ENCODE data around the gene ZNF692. TPM values are rescaled to one million over a fixed set of nuclear protein-coding genes. Genes with fewer than 3 reads are reported as not detected.

The ZNF692 gene
- total RNA-seq, 1 experiment from 2014 or later: 59.1 TPM

DNA sequence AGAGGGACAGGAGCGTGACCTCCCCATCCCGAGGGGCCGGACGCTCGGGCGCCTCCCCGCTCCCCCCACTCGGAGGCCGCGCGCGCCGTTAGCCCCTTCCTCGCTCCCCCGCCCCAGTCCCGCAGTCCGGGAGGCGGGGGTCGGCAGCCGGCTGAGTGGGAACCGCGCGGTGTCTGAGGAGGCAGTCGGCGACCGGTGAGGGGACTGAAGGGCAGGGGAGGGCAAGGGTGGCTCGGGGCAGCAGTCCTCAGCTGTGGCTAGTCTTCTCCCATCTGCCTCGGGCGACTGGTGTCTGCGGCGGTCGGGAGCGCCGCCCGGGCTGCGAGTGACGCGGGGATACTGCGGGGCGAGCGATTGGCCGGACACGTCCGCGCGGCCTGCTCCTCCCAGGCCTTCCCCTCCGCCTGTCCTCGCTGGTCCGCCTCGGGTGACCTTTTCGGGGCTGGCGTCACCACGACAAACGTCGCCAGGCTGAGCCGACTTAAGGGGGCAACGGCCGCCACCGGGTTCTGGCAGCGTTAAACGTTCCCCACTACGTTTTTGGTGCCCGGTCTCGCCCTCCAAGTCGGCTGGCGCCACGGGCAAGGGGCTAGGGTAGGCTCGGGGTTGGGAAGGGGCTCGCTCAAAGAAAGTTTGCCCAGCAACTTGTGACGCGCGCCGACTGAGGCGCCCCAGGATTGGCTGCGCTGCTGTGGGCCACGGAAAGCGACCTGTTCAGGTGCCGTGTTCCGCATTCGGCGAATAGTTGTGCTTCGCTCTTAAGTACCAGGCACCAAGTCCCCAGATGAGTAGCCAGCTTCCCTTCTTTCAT is 20.3 kb downstream of the ZNF692 start (continued):
- no peak for TF ChIP-seq AFF4 (CRISPR knock-in tag; IDR thresholded peaks at IDR 0.05; ENCODE audit: borderline replicate concordance)
- no peak for TF ChIP-seq ZNF396 (CRISPR knock-in tag; IDR thresholded peaks at IDR 0.05; ENCODE audit: borderline replicate concordance)
- peak; percentile 59; the same call in 1 of the 2 replicates for TF ChIP-seq NFYB (CRISPR knock-in tag; conservative IDR thresholded peaks at IDR 0.05; ENCODE audit: low read depth)
- 0 out of 2 replicates have a peak, but pooled peaks have one; percentile 12 for TF ChIP-seq JUN (CRISPR knock-in tag; IDR thresholded peaks at IDR 0.05)
- TF ChIP-seq, protein P1, sequence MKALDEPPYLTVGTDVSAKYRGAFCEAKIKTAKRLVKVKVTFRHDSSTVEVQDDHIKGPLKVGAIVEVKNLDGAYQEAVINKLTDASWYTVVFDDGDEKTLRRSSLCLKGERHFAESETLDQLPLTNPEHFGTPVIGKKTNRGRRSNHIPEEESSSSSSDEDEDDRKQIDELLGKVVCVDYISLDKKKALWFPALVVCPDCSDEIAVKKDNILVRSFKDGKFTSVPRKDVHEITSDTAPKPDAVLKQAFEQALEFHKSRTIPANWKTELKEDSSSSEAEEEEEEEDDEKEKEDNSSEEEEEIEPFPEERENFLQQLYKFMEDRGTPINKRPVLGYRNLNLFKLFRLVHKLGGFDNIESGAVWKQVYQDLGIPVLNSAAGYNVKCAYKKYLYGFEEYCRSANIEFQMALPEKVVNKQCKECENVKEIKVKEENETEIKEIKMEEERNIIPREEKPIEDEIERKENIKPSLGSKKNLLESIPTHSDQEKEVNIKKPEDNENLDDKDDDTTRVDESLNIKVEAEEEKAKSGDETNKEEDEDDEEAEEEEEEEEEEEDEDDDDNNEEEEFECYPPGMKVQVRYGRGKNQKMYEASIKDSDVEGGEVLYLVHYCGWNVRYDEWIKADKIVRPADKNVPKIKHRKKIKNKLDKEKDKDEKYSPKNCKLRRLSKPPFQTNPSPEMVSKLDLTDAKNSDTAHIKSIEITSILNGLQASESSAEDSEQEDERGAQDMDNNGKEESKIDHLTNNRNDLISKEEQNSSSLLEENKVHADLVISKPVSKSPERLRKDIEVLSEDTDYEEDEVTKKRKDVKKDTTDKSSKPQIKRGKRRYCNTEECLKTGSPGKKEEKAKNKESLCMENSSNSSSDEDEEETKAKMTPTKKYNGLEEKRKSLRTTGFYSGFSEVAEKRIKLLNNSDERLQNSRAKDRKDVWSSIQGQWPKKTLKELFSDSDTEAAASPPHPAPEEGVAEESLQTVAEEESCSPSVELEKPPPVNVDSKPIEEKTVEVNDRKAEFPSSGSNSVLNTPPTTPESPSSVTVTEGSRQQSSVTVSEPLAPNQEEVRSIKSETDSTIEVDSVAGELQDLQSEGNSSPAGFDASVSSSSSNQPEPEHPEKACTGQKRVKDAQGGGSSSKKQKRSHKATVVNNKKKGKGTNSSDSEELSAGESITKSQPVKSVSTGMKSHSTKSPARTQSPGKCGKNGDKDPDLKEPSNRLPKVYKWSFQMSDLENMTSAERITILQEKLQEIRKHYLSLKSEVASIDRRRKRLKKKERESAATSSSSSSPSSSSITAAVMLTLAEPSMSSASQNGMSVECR (CRISPR knock-in tag; IDR thresholded peaks at IDR 0.05; ENCODE audit: borderline replicate concordance): peak; percentile 40; the same call in 1 of the 2 replicates
- TF ChIP-seq, protein P2, sequence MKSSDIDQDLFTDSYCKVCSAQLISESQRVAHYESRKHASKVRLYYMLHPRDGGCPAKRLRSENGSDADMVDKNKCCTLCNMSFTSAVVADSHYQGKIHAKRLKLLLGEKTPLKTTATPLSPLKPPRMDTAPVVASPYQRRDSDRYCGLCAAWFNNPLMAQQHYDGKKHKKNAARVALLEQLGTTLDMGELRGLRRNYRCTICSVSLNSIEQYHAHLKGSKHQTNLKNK (CRISPR knock-in tag; IDR thresholded peaks at IDR 0.05): no peak
- no peak for TF ChIP-seq ZNF232 (CRISPR knock-in tag; IDR thresholded peaks at IDR 0.05)
- no peak for TF ChIP-seq NR3C1 (CRISPR knock-in tag; conservative IDR thresholded peaks at IDR 0.05; ENCODE audit: low read depth)
- TF ChIP-seq, protein P3, sequence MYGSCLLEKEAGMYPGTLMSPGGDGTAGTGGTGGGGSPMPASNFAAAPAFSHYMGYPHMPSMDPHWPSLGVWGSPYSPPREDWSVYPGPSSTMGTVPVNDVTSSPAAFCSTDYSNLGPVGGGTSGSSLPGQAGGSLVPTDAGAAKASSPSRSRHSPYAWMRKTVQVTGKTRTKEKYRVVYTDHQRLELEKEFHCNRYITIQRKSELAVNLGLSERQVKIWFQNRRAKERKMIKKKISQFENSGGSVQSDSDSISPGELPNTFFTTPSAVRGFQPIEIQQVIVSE (CRISPR knock-in tag; IDR thresholded peaks at IDR 0.05; ENCODE audit: borderline replicate concordance): no peak
- TF ChIP-seq, protein P4, sequence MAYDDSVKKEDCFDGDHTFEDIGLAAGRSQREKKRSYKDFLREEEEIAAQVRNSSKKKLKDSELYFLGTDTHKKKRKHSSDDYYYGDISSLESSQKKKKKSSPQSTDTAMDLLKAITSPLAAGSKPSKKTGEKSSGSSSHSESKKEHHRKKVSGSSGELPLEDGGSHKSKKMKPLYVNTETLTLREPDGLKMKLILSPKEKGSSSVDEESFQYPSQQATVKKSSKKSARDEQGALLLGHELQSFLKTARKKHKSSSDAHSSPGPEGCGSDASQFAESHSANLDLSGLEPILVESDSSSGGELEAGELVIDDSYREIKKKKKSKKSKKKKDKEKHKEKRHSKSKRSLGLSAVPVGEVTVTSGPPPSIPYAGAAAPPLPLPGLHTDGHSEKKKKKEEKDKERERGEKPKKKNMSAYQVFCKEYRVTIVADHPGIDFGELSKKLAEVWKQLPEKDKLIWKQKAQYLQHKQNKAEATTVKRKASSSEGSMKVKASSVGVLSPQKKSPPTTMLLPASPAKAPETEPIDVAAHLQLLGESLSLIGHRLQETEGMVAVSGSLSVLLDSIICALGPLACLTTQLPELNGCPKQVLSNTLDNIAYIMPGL (CRISPR knock-in tag; IDR thresholded peaks at IDR 0.05): peak; percentile 94
- TF ChIP-seq, protein P5, sequence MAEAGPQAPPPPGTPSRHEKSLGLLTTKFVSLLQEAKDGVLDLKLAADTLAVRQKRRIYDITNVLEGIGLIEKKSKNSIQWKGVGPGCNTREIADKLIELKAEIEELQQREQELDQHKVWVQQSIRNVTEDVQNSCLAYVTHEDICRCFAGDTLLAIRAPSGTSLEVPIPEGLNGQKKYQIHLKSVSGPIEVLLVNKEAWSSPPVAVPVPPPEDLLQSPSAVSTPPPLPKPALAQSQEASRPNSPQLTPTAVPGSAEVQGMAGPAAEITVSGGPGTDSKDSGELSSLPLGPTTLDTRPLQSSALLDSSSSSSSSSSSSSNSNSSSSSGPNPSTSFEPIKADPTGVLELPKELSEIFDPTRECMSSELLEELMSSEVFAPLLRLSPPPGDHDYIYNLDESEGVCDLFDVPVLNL (CRISPR knock-in tag; IDR thresholded peaks at IDR 0.05; ENCODE audit: borderline replicate concordance, low read depth): no peak; the same call in 1 of the 2 replicates
- no peak for TF ChIP-seq IRF2 (CRISPR knock-in tag; IDR thresholded peaks at IDR 0.05; ENCODE audit: borderline replicate concordance, low read depth)
- 0 out of 2 replicates have a peak, but pooled peaks have one; percentile 25 for TF ChIP-seq IRF1 (CRISPR knock-in tag; IDR thresholded peaks at IDR 0.05)
- TF ChIP-seq MXD4 (CRISPR knock-in tag; IDR thresholded peaks at IDR 0.05; ENCODE audit: borderline replicate concordance): no peak
- TF ChIP-seq ZNF416 (CRISPR knock-in tag; IDR thresholded peaks at IDR 0.05): no peak
- TF ChIP-seq CREM (CRISPR knock-in tag; IDR thresholded peaks at IDR 0.05): peak; percentile 75; the same call in 1 of the 2 replicates
- TF ChIP-seq, protein P6, sequence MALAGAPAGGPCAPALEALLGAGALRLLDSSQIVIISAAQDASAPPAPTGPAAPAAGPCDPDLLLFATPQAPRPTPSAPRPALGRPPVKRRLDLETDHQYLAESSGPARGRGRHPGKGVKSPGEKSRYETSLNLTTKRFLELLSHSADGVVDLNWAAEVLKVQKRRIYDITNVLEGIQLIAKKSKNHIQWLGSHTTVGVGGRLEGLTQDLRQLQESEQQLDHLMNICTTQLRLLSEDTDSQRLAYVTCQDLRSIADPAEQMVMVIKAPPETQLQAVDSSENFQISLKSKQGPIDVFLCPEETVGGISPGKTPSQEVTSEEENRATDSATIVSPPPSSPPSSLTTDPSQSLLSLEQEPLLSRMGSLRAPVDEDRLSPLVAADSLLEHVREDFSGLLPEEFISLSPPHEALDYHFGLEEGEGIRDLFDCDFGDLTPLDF (CRISPR knock-in tag; IDR thresholded peaks at IDR 0.05): 0 out of 2 replicates have a peak, but pooled peaks have one; percentile 30
- TF ChIP-seq ZNF263 (CRISPR knock-in tag; IDR thresholded peaks at IDR 0.05; ENCODE audit: low read depth): no peak
- 0 out of 2 replicates have a peak, but pooled peaks have one; percentile 73 for TF ChIP-seq ELF4 (CRISPR knock-in tag; IDR thresholded peaks at IDR 0.05; ENCODE audit: low read depth)
- TF ChIP-seq ZNF138 (CRISPR knock-in tag; conservative IDR thresholded peaks at IDR 0.05): no peak
- TF ChIP-seq MYBL2 (CRISPR knock-in tag; IDR thresholded peaks at IDR 0.05): no peak
